GM12878 (cell line): ENCODE measurements around the gene CYP26C1. TPM values are rescaled to one million over a fixed set of nuclear protein-coding genes. Genes with fewer than 3 reads are reported as not detected.

Experiments
- ATAC-seq: fragments of 200-7000 bp; cut with Tn5 transposase; 3 replicates; pipeline ENCODE4 v1.9.1; 2020; ENCODE audit warnings: mild to moderate bottlenecking, moderate library complexity
- BruUV-seq: library from RNA; stranded (reverse); fragments of 400-500 nt; replicated peaks from 2 replicates; lab custom pipeline; 2021; lab: Mats Ljungman, UMichigan
- CTCF ChIA-PET: fragments of 300-600 bp; sonication (Branson Sonifier 250); formaldehyde crosslinking; extraction: SDS; loops from one replicate; lab custom pipeline; 2021; ENCODE audit warnings: inconsistent platforms; lab: Yijun Ruan, JAX
- POLR2A ChIA-PET: fragments of 350-600 bp; formaldehyde crosslinking; extraction: SDS; loops from one replicate; lab custom pipeline; 2021; ENCODE audit warnings: inconsistent platforms; lab: Charles Lee
- RAD21 ChIA-PET: fragments of 300-600 bp; sonication (Branson Sonifier 250); formaldehyde crosslinking; loops from one replicate; lab custom pipeline; 2023; ENCODE audit warnings: antibody characterized with exemption; ENCODE audit not compliant: unreplicated experiment; lab: Charles Lee
- SMC1A ChIA-PET: fragments of 300-600 bp; sonication (Branson Sonifier 250); formaldehyde crosslinking; loops from one replicate; lab custom pipeline; 2023; ENCODE audit not compliant: unreplicated experiment, uncharacterized antibody; lab: Charles Lee
- DNase-seq: peaks from one replicate; pipeline ENCODE4 v3.0.0-alpha.2; 2011; ENCODE audit warnings: low read depth, low spot score
- FAIRE-seq: peaks from 3 replicates; lab custom pipeline; 2011; peaks lifted over from hg19 to GRCh38; lab: Jason Lieb, UNC
- H2AFZ ChIP-seq: 2 replicates; pipeline ENCODE4 v1.6.0; 2011; ENCODE audit warnings: low read depth, low read length, control low read depth; ENCODE audit not compliant: control insufficient read depth
- H3K27ac ChIP-seq: 2 replicates; pipeline ENCODE4 v1.5.1; 2011; ENCODE audit warnings: control low read depth; ENCODE audit not compliant: control insufficient read depth, insufficient read depth
- H3K27me3 ChIP-seq, 2 experiments: replicated peaks in 1 of 2; 2 replicates each; pipeline versions ENCODE4 v1.6.0 to v1.6.1; 2011; ENCODE audit warnings: low read length in 1 of 2; ENCODE audit not compliant: control insufficient read depth in 2 of 2, insufficient read depth in 2 of 2
- H3K36me3 ChIP-seq, 2 experiments: 2 replicates each; pipeline ENCODE4 v1.5.1; 2011; ENCODE audit warnings: low read length in 1 of 2; ENCODE audit not compliant: control insufficient read depth in 2 of 2, insufficient read depth in 2 of 2
- H3K4me1 ChIP-seq: 2 replicates; pipeline ENCODE4 v1.6.1; 2011; ENCODE audit warnings: mild to moderate bottlenecking, low read length, moderate library complexity, mixed read lengths; ENCODE audit not compliant: control insufficient read depth, insufficient read depth
- H3K4me2 ChIP-seq: 2 replicates; pipeline ENCODE4 v1.6.0; 2011; ENCODE audit warnings: control low read depth; ENCODE audit not compliant: control insufficient read depth, insufficient read depth
- H3K4me3 ChIP-seq: fragments of 200-600 bp; sonication (generic); 2 replicates; pipeline ENCODE4 v1.5.1; 2016
- H3K79me2 ChIP-seq: 2 replicates; pipeline ENCODE4 v1.6.0; 2011; ENCODE audit warnings: low read length; ENCODE audit not compliant: control insufficient read depth, insufficient read depth
- H3K9ac ChIP-seq: 2 replicates; pipeline ENCODE4 v1.8.0; 2011; ENCODE audit warnings: low read length, control low read depth, mixed read lengths; ENCODE audit not compliant: control insufficient read depth, insufficient read depth
- H3K9me3 ChIP-seq: replicated peaks from 3 replicates; pipeline ENCODE4 v1.5.1; 2011; ENCODE audit warnings: mild to moderate bottlenecking, low read length; ENCODE audit not compliant: control insufficient read depth, insufficient read depth
- H4K20me1 ChIP-seq: 2 replicates; pipeline ENCODE4 v1.6.0; 2011; ENCODE audit not compliant: control insufficient read depth, insufficient read depth
- HDAC6 ChIP-seq: fragments of 200-600 bp; sonication (generic); IDR thresholded peaks from one replicate; pipeline ENCODE4 v1.8.0; 2017; ENCODE audit warnings: antibody characterized with exemption; ENCODE audit not compliant: unreplicated experiment
- MXI1 ChIP-seq: fragments of 150-350 bp; IDR thresholded peaks from 2 replicates; pipeline ENCODE4 v1.6.1; 2011; ENCODE audit warnings: low read depth, mild to moderate bottlenecking, inconsistent platforms, low read length, improper control_type of control experiment
- WGBS: methylation state at CpG from one replicate; pipeline ENCODE4 v1.1.6; 2016; ENCODE audit warnings: low lambda C conversion rate; ENCODE audit not compliant: insufficient replicate concordance, insufficient coverage; ENCODE audit errors: missing lambda C conversion rate; 5-methylcytosine and 5-hydroxymethylcytosine counted together
- in situ Hi-C: fragments of 300-500 bp; cut with MboI; formaldehyde crosslinking; loops from 9 replicates; pipeline ENCODE4 v1.14.3; 2018; ENCODE audit warnings: mixed read lengths
- intact Hi-C: fragments of 100-400 bp; cut with micrococcal nuclease; formaldehyde crosslinking; loops from one replicate; pipeline ENCODE4 v1.14.2; 2022; ENCODE audit not compliant: unreplicated experiment
- polyA plus RNA-seq, 11 experiments: library from polyadenylated mRNA; depleted of rRNA in 4 of 11; unstranded in 6 of 11; stranded (reverse) in 5 of 11; fragments of >200 nt; fragmentation: Nextera tagmentation in 4 of 11; fragmentation: Illumina TruSeq in 1 of 11; extraction: Ambion mirVana in 4 of 11; extraction: Trizol in 1 of 11; gene quantifications; 1 replicate in 1 of 11; 2 replicates in 10 of 11; pipeline versions ENCODE4 v1.2.1 to v1.2.3, GENCODE V29; 2011 to 2016; ENCODE audit warnings: inconsistent platforms in 2 of 11, missing spikeins in 2 of 11, low read depth in 1 of 11
- total RNA-seq, 4 experiments: library from RNA; depleted of rRNA in 3 of 4; stranded (reverse); fragments of >200 nt in 3 of 4; fragmentation: Illumina TruSeq in 1 of 4; extraction: Trizol in 1 of 4; gene quantifications; 2 replicates each; pipeline versions ENCODE4 v1.2.1 to v1.2.3, GENCODE V29; 2013 to 2021

CYP26C1 gene
- total and polyA plus RNA-seq, 10 of the 15 experiments (the other 5 are each of a cell fraction or from before 2014, with no cell fraction given), result under 0.01 to 0.08 TPM; not detected in 8

DNA sequence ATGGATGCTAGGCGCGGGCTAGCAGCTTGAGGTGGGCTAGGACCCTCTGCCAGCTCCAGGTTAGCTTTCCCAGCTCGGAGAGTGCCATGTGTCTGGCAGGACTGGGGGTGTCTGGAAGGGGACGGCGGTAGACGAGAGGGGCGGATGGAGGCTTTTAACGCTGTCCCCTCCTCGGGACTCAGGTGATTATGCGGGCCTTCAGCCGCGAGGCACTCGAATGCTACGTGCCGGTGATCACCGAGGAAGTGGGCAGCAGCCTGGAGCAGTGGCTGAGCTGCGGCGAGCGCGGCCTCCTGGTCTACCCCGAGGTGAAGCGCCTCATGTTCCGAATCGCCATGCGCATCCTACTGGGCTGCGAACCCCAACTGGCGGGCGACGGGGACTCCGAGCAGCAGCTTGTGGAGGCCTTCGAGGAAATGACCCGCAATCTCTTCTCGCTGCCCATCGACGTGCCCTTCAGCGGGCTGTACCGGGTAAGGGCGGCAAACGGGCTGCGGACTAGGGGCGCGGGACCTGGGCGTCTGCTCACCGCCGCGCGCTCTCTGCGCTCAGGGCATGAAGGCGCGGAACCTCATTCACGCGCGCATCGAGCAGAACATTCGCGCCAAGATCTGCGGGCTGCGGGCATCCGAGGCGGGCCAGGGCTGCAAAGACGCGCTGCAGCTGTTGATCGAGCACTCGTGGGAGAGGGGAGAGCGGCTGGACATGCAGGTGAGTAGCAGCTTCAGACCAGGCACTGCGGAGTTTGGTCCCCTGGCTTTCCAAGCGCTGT, 14.2 kb downstream of the CYP26C1 start:
- H3K9me3 ChIP-seq, result no peaks in the 10 kb centered on the region
- TF ChIP-seq MXI1 (no peak), HDAC6 (peak; percentile 85)
- in situ Hi-C loops, result no loop called here
- no TSS peak for BruUV-seq
- FAIRE-seq, result no peak
- peak overlapping the region; percentile 32; the same call in 1 of the 2 replicates for H3K4me3 ChIP-seq
- H3K79me2 ChIP-seq, result no peaks in the 10 kb centered on the region
- H4K20me1 ChIP-seq, result no peaks in the 10 kb centered on the region; the same call in 1 of the 2 replicates
- peak overlapping the region; percentile 69 for H3K4me2 ChIP-seq
- POLR2A ChIA-PET, result no interaction called here
- H3K36me3 ChIP-seq, result no peaks in the 10 kb centered on the region
- DNase-seq, result no peak
- RAD21 ChIA-PET, result no interaction called here
- SMC1A ChIA-PET, result interaction anchor here (1.2 kb wide), 1 partner anchor 17 kb away, joined by 3 read pairs; no protein-coding TSS in a partner anchor
- H3K9ac ChIP-seq, result no peak overlapping the region
- H3K4me1 ChIP-seq, result peaks cover 18% of the 10 kb centered on the region
- intact Hi-C loops, result loop anchor here (10.0 kb wide), 2 partner anchors 190 to 430 kb away; no protein-coding TSS in a partner anchor
- CTCF ChIA-PET, result interaction anchor here (0.9 to 1.7 kb wide), 2 partner anchors 11 to 283 kb away, joined by 3 to 4 read pairs; no protein-coding TSS in a partner anchor
- ATAC-seq, result no peak; the same call in 2 of the 3 replicates
- WGBS, result 32% methylated on average over 65 of the region's 67 CpGs
- no peak overlapping the region for H2AFZ ChIP-seq
- H3K27me3 ChIP-seq, result peaks cover 28 to 34% of the 10 kb centered on the region in 2 experiments; a peak in 3 of 4 replicates
- no peak overlapping the region for H3K27ac ChIP-seq
